GM12872 (cell line): ENCODE results near the gene RHOB.

ENCODE experiments used
- TF ChIP-seq, protein P1 (sequence below): IDR thresholded peaks from 3 replicates; pipeline ENCODE4 v1.5.1; 2011; ENCODE audit warnings: low read depth, mild to moderate bottlenecking, low read length, moderate library complexity; ENCODE audit not compliant: insufficient read depth

Gene RHOB

DNA sequence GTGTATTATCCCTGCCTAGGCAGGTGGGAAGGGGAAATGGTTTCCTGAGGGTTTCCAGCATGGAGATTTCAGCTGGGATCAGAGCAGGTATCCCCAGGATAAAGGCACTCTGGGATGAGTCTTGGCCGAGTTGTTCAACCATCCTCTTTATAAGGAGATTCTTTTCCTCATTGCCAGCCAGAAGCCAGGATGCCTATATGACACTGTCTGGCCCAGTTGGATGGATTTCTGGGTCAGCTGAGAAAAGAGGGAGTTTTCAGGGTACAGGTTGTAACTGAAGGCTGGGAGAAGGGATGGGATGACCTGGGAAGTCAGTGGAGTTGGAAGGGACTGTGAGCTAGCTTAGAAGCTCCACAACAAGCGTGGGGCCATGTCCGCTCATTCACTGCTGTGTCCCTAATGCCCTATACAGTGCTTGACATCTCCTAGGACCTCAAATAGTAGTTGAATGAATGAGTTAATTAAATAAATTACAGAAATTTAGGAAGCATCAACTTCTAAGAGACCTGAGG, 8.3 kb downstream of the RHOB start:
- TF ChIP-seq, protein P1, sequence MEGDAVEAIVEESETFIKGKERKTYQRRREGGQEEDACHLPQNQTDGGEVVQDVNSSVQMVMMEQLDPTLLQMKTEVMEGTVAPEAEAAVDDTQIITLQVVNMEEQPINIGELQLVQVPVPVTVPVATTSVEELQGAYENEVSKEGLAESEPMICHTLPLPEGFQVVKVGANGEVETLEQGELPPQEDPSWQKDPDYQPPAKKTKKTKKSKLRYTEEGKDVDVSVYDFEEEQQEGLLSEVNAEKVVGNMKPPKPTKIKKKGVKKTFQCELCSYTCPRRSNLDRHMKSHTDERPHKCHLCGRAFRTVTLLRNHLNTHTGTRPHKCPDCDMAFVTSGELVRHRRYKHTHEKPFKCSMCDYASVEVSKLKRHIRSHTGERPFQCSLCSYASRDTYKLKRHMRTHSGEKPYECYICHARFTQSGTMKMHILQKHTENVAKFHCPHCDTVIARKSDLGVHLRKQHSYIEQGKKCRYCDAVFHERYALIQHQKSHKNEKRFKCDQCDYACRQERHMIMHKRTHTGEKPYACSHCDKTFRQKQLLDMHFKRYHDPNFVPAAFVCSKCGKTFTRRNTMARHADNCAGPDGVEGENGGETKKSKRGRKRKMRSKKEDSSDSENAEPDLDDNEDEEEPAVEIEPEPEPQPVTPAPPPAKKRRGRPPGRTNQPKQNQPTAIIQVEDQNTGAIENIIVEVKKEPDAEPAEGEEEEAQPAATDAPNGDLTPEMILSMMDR = no peak

DNA sequence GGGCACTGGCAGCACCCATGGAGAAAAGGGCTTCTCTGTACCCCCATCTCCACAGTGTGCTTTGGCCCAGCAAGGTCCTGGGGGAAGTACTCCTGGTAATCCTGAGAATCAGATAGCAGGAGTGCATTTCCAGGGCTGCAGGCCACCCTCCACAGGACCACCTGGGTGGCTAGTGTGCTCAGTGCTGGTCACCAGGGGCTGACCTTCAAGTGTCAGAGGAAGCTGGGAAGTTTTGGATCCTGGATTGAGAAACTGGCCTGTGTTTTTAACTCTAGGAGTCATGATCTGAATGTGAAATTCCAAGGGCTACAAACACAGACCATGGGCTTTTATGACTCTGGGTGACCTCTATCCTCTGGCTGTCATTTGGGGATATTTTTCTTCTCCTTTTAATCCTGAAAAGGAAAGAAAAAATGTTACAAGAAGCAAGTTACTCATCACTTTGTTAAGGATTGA, 9.3 kb downstream of the RHOB start:
- TF ChIP-seq, protein P1 = no peak

DNA sequence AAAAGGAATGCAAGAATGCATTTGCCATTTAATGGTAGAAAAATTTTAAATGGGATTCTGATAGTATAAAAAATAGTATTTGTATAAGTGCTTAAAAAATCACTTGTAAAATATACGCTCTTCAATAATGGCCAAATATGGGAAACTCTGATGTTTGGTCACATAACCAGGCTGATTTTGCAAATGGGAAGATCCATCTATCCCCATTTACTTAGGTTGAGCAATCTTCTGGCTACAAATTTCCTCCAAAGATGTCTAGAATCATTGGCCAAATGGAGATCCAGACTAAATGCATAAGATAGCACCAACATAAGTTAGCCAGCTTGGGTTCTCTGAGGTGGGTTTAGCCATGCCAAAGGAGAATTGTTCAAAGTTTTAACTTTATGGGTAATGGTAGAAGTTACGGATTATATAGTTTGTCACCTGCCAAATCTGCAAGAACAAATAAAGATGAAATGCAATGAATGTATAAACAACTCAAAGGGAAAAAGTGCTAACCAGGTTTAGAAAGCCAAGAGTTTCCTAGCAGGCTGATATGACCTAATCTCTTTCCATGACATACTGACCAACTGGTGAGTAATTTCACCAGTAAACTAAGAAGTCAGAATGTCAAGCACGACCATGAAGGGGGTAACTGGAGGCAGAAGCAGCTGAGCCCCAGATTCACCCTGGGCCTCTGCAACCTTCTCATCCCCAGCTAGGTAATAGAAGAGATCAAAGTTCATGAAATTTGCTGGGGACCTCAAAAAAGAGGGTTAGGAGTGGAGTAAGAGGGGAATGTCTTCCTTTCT, 10.0 kb downstream of the RHOB start:
- TF ChIP-seq, protein P1 = no peak

- TF ChIP-seq, protein P1 = no peak
These were observed 11.1 kb downstream of the RHOB start for GRCh38 chr2:20457661-20458630.

GRCh38 chr2:20465716-20466394, 19.0 kb downstream of the RHOB start:
- TF ChIP-seq, protein P1 = no peak

DNA sequence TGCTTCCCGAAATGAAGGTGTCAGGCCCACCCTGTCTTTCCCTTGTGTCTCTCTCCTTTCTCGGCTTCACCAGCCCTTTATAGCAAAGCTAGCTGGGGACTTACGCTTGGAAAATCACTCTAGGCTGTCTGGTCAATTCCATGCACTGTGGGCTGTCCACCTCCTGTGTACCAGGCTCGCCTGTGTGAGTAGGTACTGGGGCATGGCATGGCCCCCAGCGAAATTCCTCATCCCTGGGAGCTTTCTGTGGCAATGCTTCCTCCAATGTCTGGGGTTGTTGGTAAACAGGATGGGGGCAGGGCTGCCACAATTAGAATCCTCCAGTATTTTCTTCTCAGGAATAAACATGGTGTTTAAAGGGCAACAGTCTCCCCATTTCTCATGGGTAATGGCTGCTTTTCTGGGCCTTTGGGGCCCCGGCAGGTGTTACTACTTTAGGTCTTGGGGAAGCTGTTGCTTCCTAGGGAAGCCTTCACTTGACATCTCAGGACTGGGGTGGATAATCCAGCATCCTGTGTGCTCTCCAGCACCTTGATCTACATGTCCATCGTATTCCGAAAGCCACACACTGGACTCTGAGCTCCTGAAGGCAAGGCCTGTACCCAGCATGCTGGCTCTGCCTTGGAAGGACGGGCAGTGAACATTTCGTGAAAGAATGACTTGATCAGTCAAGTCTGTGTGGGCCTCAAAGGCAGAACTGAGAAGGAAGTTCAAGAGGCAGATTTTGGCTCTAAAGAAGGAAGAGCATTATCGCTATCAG, 21.1 kb downstream of the RHOB start:
- TF ChIP-seq, protein P1 = no peak
